ENCODE data around the gene RAB3IL1. TPM values are rescaled to one million over a fixed set of nuclear protein-coding genes. Genes with fewer than 3 reads are reported as not detected.

RAB3IL1 gene
- total and polyA plus RNA-seq, 3 donors from 2014 or later = 57.7 to 88.2 (median 65.8) TPM

DNA sequence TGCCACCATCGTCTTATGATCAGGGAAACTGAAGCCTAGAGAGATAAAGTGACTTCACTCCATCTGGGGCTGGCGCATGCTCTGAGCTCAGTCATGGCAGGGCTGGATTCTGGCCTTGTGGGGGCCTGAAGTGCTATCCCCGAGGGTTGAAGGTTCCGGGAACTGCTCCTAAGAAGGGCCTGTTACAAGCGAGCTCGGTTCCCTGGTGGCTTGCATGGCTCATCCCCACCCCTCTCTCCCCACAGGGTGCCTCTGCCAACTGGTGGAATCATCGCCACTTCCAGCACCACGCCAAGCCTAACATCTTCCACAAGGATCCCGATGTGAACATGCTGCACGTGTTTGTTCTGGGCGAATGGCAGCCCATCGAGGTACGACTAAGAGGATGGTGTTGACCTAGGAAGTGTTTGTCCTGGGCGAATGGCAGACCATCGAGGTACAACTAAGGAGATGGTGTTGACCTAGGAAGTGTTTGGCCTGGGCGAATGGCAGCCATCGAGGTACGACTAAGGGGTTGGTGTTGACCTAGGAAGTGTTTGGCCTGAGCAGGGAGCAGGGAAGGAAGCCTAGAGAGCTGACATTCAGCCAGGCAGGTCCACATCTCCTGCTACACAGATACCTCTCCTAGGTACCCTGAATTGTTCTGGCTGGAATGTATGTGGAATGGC lies 69.3 kb downstream of the RAB3IL1 start:
- intact Hi-C loops (cut with DNase I; ENCODE audit: low total_unique reads) = no loop called here
- Histone ChIP-seq H3K4me1 (peaks cover 46% of the 10 kb centered on the region), H3K36me3 (ENCODE audit: low read depth, missing control alignments) (no peaks in the 10 kb centered on the region), H3K9me3 (no peaks in the 10 kb centered on the region), H3K4me3 (no peak overlapping the region), H3K27me3 (no peaks in the 10 kb centered on the region), H3K27ac (no peak overlapping the region)
- DNase-seq = no peak
- TF ChIP-seq POLR2A (IDR thresholded peaks at IDR 0.05) = no peak
- TF ChIP-seq, protein P1, sequence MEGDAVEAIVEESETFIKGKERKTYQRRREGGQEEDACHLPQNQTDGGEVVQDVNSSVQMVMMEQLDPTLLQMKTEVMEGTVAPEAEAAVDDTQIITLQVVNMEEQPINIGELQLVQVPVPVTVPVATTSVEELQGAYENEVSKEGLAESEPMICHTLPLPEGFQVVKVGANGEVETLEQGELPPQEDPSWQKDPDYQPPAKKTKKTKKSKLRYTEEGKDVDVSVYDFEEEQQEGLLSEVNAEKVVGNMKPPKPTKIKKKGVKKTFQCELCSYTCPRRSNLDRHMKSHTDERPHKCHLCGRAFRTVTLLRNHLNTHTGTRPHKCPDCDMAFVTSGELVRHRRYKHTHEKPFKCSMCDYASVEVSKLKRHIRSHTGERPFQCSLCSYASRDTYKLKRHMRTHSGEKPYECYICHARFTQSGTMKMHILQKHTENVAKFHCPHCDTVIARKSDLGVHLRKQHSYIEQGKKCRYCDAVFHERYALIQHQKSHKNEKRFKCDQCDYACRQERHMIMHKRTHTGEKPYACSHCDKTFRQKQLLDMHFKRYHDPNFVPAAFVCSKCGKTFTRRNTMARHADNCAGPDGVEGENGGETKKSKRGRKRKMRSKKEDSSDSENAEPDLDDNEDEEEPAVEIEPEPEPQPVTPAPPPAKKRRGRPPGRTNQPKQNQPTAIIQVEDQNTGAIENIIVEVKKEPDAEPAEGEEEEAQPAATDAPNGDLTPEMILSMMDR (IDR thresholded peaks at IDR 0.05) = no peak
- WGBS, 2 donors = 90 to 95% methylated on average over 15 to 18 of the region's 18 CpGs

Small RNA genes lying within 50 kb of the gene (microRNA-seq; reads per million reads assigned to microRNA genes)
- 0 reads per million in 2 donors for gene MIR6746 (ENCODE audit: borderline number of aligned reads in 2 of 2, borderline replicate concordance in 1 of 2)

Small RNA genes lying within 50 kb of the gene (small RNA-seq; reads per million reads assigned to genes)
- 0 reads per million in 2 donors for gene MIR6746
- 0 reads per million in 2 donors for gene RNU6-1243P

Other genes with a start within 250 kb of the RAB3IL1 start
- gene DAGLA, start 237.2 kb downstream of the RAB3IL1 start, total RNA-seq = 1 to 10 TPM; 7.1 to 8.3 TPM
- 5.1 TPM for gene DAGLA, start 237.2 kb downstream of the RAB3IL1 start, polyA plus RNA-seq (ENCODE audit: insufficient read depth, low read depth, low replicate concordance)
- 10 to 100 TPM in 1 of 2 donors, 1 to 10 TPM in 1; 9.2 to 10.7 TPM for gene MYRF, start 164.9 kb downstream of the RAB3IL1 start, total RNA-seq
- 15.2 TPM for gene MYRF, start 164.9 kb downstream of the RAB3IL1 start, polyA plus RNA-seq (ENCODE audit: insufficient read depth, low read depth, low replicate concordance)
- 10 to 100 TPM; 46.7 to 55.6 TPM for gene TMEM258, start 125.0 kb downstream of the RAB3IL1 start, total RNA-seq
- gene TMEM258, start 125.0 kb downstream of the RAB3IL1 start, polyA plus RNA-seq (ENCODE audit: insufficient read depth, low read depth, low replicate concordance) = 162 TPM
- gene FEN1, start 124.7 kb downstream of the RAB3IL1 start, total RNA-seq = 10 to 100 TPM; 22.7 to 31.5 TPM
- 27.3 TPM for gene FEN1, start 124.7 kb downstream of the RAB3IL1 start, polyA plus RNA-seq (ENCODE audit: insufficient read depth, low read depth, low replicate concordance)
- 10 to 100 TPM; 24.5 to 39.8 TPM for gene FADS1, start 100.6 kb downstream of the RAB3IL1 start, total RNA-seq
- 21.1 TPM for gene FADS1, start 100.6 kb downstream of the RAB3IL1 start, polyA plus RNA-seq (ENCODE audit: insufficient read depth, low read depth, low replicate concordance)
- 100 to 1,000 TPM in 1 of 2 donors, 10 to 100 TPM in 1; 73.5 to 123 TPM for gene FADS2, start 89.3 kb downstream of the RAB3IL1 start, total RNA-seq
- gene FADS2, start 89.3 kb downstream of the RAB3IL1 start, polyA plus RNA-seq (ENCODE audit: insufficient read depth, low read depth, low replicate concordance) = 80.8 TPM
- gene FADS3, start 26.0 kb downstream of the RAB3IL1 start, total RNA-seq = 10 to 100 TPM; 50.6 to 88.5 TPM
- gene FADS3, start 26.0 kb downstream of the RAB3IL1 start, polyA plus RNA-seq (ENCODE audit: insufficient read depth, low read depth, low replicate concordance) = 20.5 TPM
- 10 to 100 TPM; 21.0 to 33.4 TPM for gene BEST1, start 32.8 kb upstream of the RAB3IL1 start, total RNA-seq
- 9.2 TPM for gene BEST1, start 32.8 kb upstream of the RAB3IL1 start, polyA plus RNA-seq (ENCODE audit: insufficient read depth, low read depth, low replicate concordance)
- gene FTH1, start 50.1 kb upstream of the RAB3IL1 start, total RNA-seq = 1,000 to 10,000 TPM; 1,162 to 1,419 TPM
- gene FTH1, start 50.1 kb upstream of the RAB3IL1 start, polyA plus RNA-seq (ENCODE audit: insufficient read depth, low read depth, low replicate concordance) = 2,237 TPM
- 10 to 100 TPM; 42.0 to 46.6 TPM for gene INCENP, start 206.4 kb upstream of the RAB3IL1 start, total RNA-seq
- gene INCENP, start 206.4 kb upstream of the RAB3IL1 start, polyA plus RNA-seq (ENCODE audit: insufficient read depth, low read depth, low replicate concordance) = 25.0 TPM